Ovary (tissue), 9 donors: Measurements from ENCODE around the gene OR5H6. TPM values are rescaled to one million over a fixed set of nuclear protein-coding genes. Genes with fewer than 3 reads are reported as not detected.

Source experiments
- DNase-seq, 5 donors: peaks; one replicate each; pipeline ENCODE4 v3.0.0-alpha.2; 2019 to 2020
- H3K27ac ChIP-seq, 2 donors: fragments of 200-600 bp; one replicate each; pipeline versions ENCODE4 v1.5.1 to v1.8.0; 2019 to 2022
- H3K27me3 ChIP-seq: fragments of 200-600 bp; one replicate; pipeline ENCODE4 v1.8.0; 2022
- H3K36me3 ChIP-seq: fragments of 200-600 bp; sonication (generic); one replicate; pipeline ENCODE4 v1.5.1; 2019
- H3K4me1 ChIP-seq: one replicate; pipeline ENCODE4 v1.8.1; 2013; ENCODE audit warnings: mild to moderate bottlenecking, moderate library complexity; ENCODE audit not compliant: insufficient read depth
- H3K4me3 ChIP-seq: fragments of 200-600 bp; sonication (generic); one replicate; pipeline ENCODE4 v1.5.1; 2017
- H3K9me3 ChIP-seq, 2 donors: fragments of 200-600 bp in 1 of 2; sonication (generic) in 1 of 2; one replicate each; pipeline versions ENCODE4 v1.5.1 to v1.8.1; 2013 to 2019; ENCODE audit warnings: mild to moderate bottlenecking in 1 of 2, moderate library complexity in 1 of 2
- CTCF ChIP-seq, 3 donors: fragments of 450-650 bp in 2 of 3; fragments of 200-600 bp in 1 of 3; IDR thresholded peaks; one replicate each; pipeline versions ENCODE4 v1.5.1 to v1.8.0; 2016 to 2022; ENCODE audit warnings: antibody characterized with exemption in 3 of 3, mild to moderate bottlenecking in 1 of 3
- EP300 ChIP-seq: sonication (generic); formaldehyde crosslinking; IDR thresholded peaks from one replicate; pipeline ENCODE4 v1.6.1; 2017; ENCODE audit warnings: antibody characterized with exemption
- POLR2A ChIP-seq: fragments of 450-650 bp; IDR thresholded peaks from one replicate; pipeline ENCODE4 v1.6.1; 2017; ENCODE audit warnings: antibody characterized with exemption, mild to moderate bottlenecking, moderate library complexity
- WGBS, 3 donors: extraction: QIAGEN DNeasy Blood & Tissue Kit in 1 of 3; methylation state at CpG; one replicate each; pipeline versions ENCODE4 v1.1.5 to v1.1.7; 2013 to 2017; 5-methylcytosine and 5-hydroxymethylcytosine counted together
- intact Hi-C, 4 donors: fragments of 100-400 bp; cut with DNase I; formaldehyde crosslinking; loops; one replicate each; pipeline versions ENCODE4 v1.11.0 to v1.15.1; 2022 to 2023
- polyA plus RNA-seq, 2 donors: library from polyadenylated mRNA; stranded (reverse); fragments of 200-250 nt in 1 of 2; fragments of 350-450 nt in 1 of 2; fragmentation: Illumina TruSeq in 1 of 2; extraction: RNeasy Lipid Tissue Mini Kit (QIAGEN cat#74804) in 1 of 2; gene quantifications; one replicate each; pipeline ENCODE4 v1.2.3, GENCODE V29; 2013 to 2014
- total RNA-seq, 7 donors: library from RNA; depleted of rRNA in 2 of 7; stranded (reverse); fragments of >200 nt in 2 of 7; fragmentation: NEBNext Ultra II Directional in 3 of 7; extraction: Animal tissue kit (Norgen Biotek cat#: 25700) in 3 of 7; gene quantifications; one replicate each; pipeline versions ENCODE4 v1.1.0 to v1.2.4, GENCODE V29; 2016 to 2023
- donor health status: DM: no; HTN: no; CAD: no; lungs with moderate emphysema.
- donor health status: DM: no; HTN: no; CAD: no.
- donor health status: Bipolar disorder and iron deficiency.
- donor health status: DM: yes; HTN: yes; CAD: no.
- donor health status: DM: no; HTN: no; CAD: no.
- donor health status: DM: yes; HTN: yes; CAD: no.

The OR5H6 gene
- total and polyA plus RNA-seq, 9 donors: not detected

- TF ChIP-seq POLR2A: no peak
- no peak for TF ChIP-seq EP300
- TF ChIP-seq CTCF (IDR thresholded peaks at IDR 0.05): no peak
- H3K4me3 ChIP-seq: no peak overlapping the region
- H3K27me3 ChIP-seq: no peaks in the 10 kb centered on the region
- no peaks in the 10 kb centered on the region for H3K4me1 ChIP-seq
- intact Hi-C loops: no loop called here
- H3K9me3 ChIP-seq: no peaks in the 10 kb centered on the region
- DNase-seq: no peak
- H3K36me3 ChIP-seq: no peaks in the 10 kb centered on the region
- no peak overlapping the region for H3K27ac ChIP-seq
- WGBS, 3 donors: 74 to 77% (median 77%) methylated on average over 3 of the region's 3 CpGs
Measured at GRCh38 chr3:98274914-98275313, 10.9 kb downstream of the OR5H6 start.

GRCh38 chr3:98282205-98282604, 18.2 kb downstream of the OR5H6 start, which contains the start of gene OR5H2:
Gene OR5H2 (plus strand): TSS chr3:98282505. CDS start chr3:98282903, 398 bp downstream.
- TF ChIP-seq POLR2A (no peak), CTCF (IDR thresholded peaks at IDR 0.05) (no peak), EP300 (no peak)
- Histone ChIP-seq H3K27me3 (no peaks in the 10 kb centered on the region), H3K4me3 (no peak within 1 kb of the TSS), H3K4me1 (no peaks in the 10 kb centered on the region), H3K36me3 (no peaks in the 10 kb centered on the region), H3K27ac (no peak within 1 kb of the TSS), H3K9me3 (no peaks in the 10 kb centered on the region)
- intact Hi-C loops: no loop called here
- no peak for DNase-seq
- WGBS, 3 donors: 46 to 52% (median 52%) methylated on average over 2 of the region's 2 CpGs

- Histone ChIP-seq H3K4me1 (no peaks in the 10 kb centered on the region), H3K4me3 (no peak overlapping the region), H3K27ac (no peak overlapping the region), H3K36me3 (no peaks in the 10 kb centered on the region), H3K9me3 (no peaks in the 10 kb centered on the region), H3K27me3 (no peaks in the 10 kb centered on the region)
- DNase-seq: no peak
- TF ChIP-seq POLR2A (no peak), CTCF (IDR thresholded peaks at IDR 0.05) (no peak), EP300 (no peak)
- intact Hi-C loops: no loop called here
- WGBS, 3 donors: 69 to 73% (median 73%) methylated on average over 1 of the region's 1 CpG
Measured at GRCh38 chr3:98290916-98291315, 26.9 kb downstream of the OR5H6 start.

GRCh38 chr3:98291332-98291957, 27.4 kb downstream of the OR5H6 start:
- H3K9me3 ChIP-seq: no peaks in the 10 kb centered on the region
- intact Hi-C loops: no loop called here
- TF ChIP-seq EP300: no peak
- TF ChIP-seq POLR2A: no peak
- no peak for TF ChIP-seq CTCF (IDR thresholded peaks at IDR 0.05)

More at GRCh38 chr3:98291332-98291957, 27.4 kb downstream of the OR5H6 start:
- no peak overlapping the region for H3K27ac ChIP-seq
- WGBS, 3 donors: 77 to 83% (median 77%) methylated on average over 10 of the region's 10 CpGs
- H3K27me3 ChIP-seq: no peaks in the 10 kb centered on the region
- DNase-seq: no peak
- no peaks in the 10 kb centered on the region for H3K36me3 ChIP-seq
- H3K4me3 ChIP-seq: no peak overlapping the region
- H3K4me1 ChIP-seq: no peaks in the 10 kb centered on the region

Other genes with a start within 250 kb of the OR5H6 start
- gene GABRR3, start 228.9 kb upstream of the OR5H6 start, total RNA-seq: not detected
- not detected for gene GABRR3, start 228.9 kb upstream of the OR5H6 start, polyA plus RNA-seq
- not detected for gene OR5AC2, start 177.1 kb upstream of the OR5H6 start, total RNA-seq
- not detected for gene OR5AC2, start 177.1 kb upstream of the OR5H6 start, polyA plus RNA-seq
- not detected for gene OR5H1, start 133.5 kb upstream of the OR5H6 start, total RNA-seq
- gene OR5H1, start 133.5 kb upstream of the OR5H6 start, polyA plus RNA-seq: not detected
- gene OR5H14, start 116.8 kb upstream of the OR5H6 start, total RNA-seq: not detected
- not detected for gene OR5H14, start 116.8 kb upstream of the OR5H6 start, polyA plus RNA-seq
- not detected for gene OR5H15, start 97.5 kb upstream of the OR5H6 start, total RNA-seq
- not detected for gene OR5H15, start 97.5 kb upstream of the OR5H6 start, polyA plus RNA-seq
- gene OR5H2, start 18.3 kb downstream of the OR5H6 start, total RNA-seq: not detected
- not detected for gene OR5H2, start 18.3 kb downstream of the OR5H6 start, polyA plus RNA-seq
- gene OR5K4, start 89.6 kb downstream of the OR5H6 start, total RNA-seq: not detected
- not detected for gene OR5K4, start 89.6 kb downstream of the OR5H6 start, polyA plus RNA-seq
- not detected for gene OR5K3, start 126.4 kb downstream of the OR5H6 start, total RNA-seq
- not detected for gene OR5K3, start 126.4 kb downstream of the OR5H6 start, polyA plus RNA-seq
- gene OR5K1, start 199.0 kb downstream of the OR5H6 start, total RNA-seq: not detected
- not detected for gene OR5K1, start 199.0 kb downstream of the OR5H6 start, polyA plus RNA-seq
- gene OR5K2, start 233.4 kb downstream of the OR5H6 start, total RNA-seq: not detected
- gene OR5K2, start 233.4 kb downstream of the OR5H6 start, polyA plus RNA-seq: not detected